Ishikawa (cell line): ENCODE data around the gene EDARADD.

Experiments
- CREB1 ChIP-seq: IDR thresholded peaks from 2 replicates; pipeline ENCODE4 v1.6.1; 2012; ENCODE audit warnings: low read depth
- EGR1 ChIP-seq: IDR thresholded peaks from 2 replicates; pipeline ENCODE4 v1.6.1; 2012
- EP300 ChIP-seq: IDR thresholded peaks from 2 replicates; pipeline ENCODE4 v1.6.1; 2012; ENCODE audit warnings: borderline replicate concordance
- FOXM1 ChIP-seq: IDR thresholded peaks from 2 replicates; pipeline ENCODE4 v1.6.1; 2012; ENCODE audit warnings: low read depth, borderline replicate concordance
- MAX ChIP-seq: IDR thresholded peaks from 2 replicates; pipeline ENCODE4 v1.6.1; 2012
- NFIC ChIP-seq: IDR thresholded peaks from 2 replicates; pipeline ENCODE4 v1.6.1; 2012
- RAD21 ChIP-seq: IDR thresholded peaks from 2 replicates; pipeline ENCODE4 v1.6.1; 2012; ENCODE audit warnings: low read depth
- REST ChIP-seq: IDR thresholded peaks from 2 replicates; pipeline ENCODE4 v1.6.1; 2012; ENCODE audit warnings: low read depth, mild to moderate bottlenecking
- TAF1 ChIP-seq: IDR thresholded peaks from 2 replicates; pipeline ENCODE4 v1.6.1; 2012; ENCODE audit warnings: low read depth, mild to moderate bottlenecking
- TCF12 ChIP-seq: IDR thresholded peaks from 2 replicates; pipeline ENCODE4 v1.6.1; 2012; ENCODE audit warnings: low read depth
- TEAD4 ChIP-seq: IDR thresholded peaks from 2 replicates; pipeline ENCODE4 v1.6.1; 2012
- USF1 ChIP-seq: IDR thresholded peaks from 2 replicates; pipeline ENCODE4 v1.6.1; 2012
- YY1 ChIP-seq: IDR thresholded peaks from 2 replicates; pipeline ENCODE4 v1.6.1; 2012; ENCODE audit warnings: low read depth
- ZBTB7A ChIP-seq: IDR thresholded peaks from 2 replicates; pipeline ENCODE4 v1.6.1; 2012; ENCODE audit warnings: low read depth

The EDARADD gene

GRCh38 chr1:236508593-236509027 is 114.5 kb downstream of the EDARADD start:
- TF ChIP-seq TCF12 (no peak), TAF1 (no peak), NFIC (no peak), CREB1 (no peak), ZBTB7A (no peak), RAD21 (no peak), TEAD4 (no peak), YY1 (no peak), FOXM1 (no peak), USF1 (no peak)

GRCh38 chr1:236509203-236509602 is 115.1 kb downstream of the EDARADD start:
- no peak for TF ChIP-seq TEAD4
- TF ChIP-seq NFIC: no peak
- no peak for TF ChIP-seq USF1
- no peak for TF ChIP-seq TCF12
- TF ChIP-seq FOXM1: no peak
- no peak for TF ChIP-seq MAX
- TF ChIP-seq REST: no peak
- no peak for TF ChIP-seq YY1
- TF ChIP-seq EGR1: no peak
- no peak for TF ChIP-seq EP300
- TF ChIP-seq TAF1: no peak
- TF ChIP-seq RAD21: no peak
- TF ChIP-seq CREB1: no peak

- TF ChIP-seq CREB1: no peak
- TF ChIP-seq MAX: no peak
- no peak for TF ChIP-seq FOXM1
- no peak for TF ChIP-seq EGR1
- no peak for TF ChIP-seq USF1
- no peak for TF ChIP-seq EP300
- TF ChIP-seq TEAD4: no peak
- no peak for TF ChIP-seq NFIC
Measured at GRCh38 chr1:236509647-236510401, 115.7 kb downstream of the EDARADD start.

GRCh38 chr1:236511735-236512418 is 117.8 kb downstream of the EDARADD start:
- no peak for TF ChIP-seq YY1
- no peak for TF ChIP-seq NFIC
- no peak for TF ChIP-seq REST
- no peak for TF ChIP-seq TCF12
- TF ChIP-seq ZBTB7A: no peak
- no peak for TF ChIP-seq USF1
- no peak for TF ChIP-seq CREB1
- TF ChIP-seq TAF1: no peak
- TF ChIP-seq MAX: no peak
- no peak for TF ChIP-seq FOXM1
- TF ChIP-seq EP300: no peak
